RCC 7860 (cell line): Measurements from ENCODE around the gene ACR.

Experiments
- DNase-seq: peaks from one replicate; pipeline ENCODE4 v3.0.0-alpha.2; 2015; ENCODE audit warnings: low spot score
- FAIRE-seq: peaks from 2 replicates; lab custom pipeline; 2012; peaks lifted over from hg19 to GRCh38; lab: Jason Lieb, UNC

ACR gene

DNA sequence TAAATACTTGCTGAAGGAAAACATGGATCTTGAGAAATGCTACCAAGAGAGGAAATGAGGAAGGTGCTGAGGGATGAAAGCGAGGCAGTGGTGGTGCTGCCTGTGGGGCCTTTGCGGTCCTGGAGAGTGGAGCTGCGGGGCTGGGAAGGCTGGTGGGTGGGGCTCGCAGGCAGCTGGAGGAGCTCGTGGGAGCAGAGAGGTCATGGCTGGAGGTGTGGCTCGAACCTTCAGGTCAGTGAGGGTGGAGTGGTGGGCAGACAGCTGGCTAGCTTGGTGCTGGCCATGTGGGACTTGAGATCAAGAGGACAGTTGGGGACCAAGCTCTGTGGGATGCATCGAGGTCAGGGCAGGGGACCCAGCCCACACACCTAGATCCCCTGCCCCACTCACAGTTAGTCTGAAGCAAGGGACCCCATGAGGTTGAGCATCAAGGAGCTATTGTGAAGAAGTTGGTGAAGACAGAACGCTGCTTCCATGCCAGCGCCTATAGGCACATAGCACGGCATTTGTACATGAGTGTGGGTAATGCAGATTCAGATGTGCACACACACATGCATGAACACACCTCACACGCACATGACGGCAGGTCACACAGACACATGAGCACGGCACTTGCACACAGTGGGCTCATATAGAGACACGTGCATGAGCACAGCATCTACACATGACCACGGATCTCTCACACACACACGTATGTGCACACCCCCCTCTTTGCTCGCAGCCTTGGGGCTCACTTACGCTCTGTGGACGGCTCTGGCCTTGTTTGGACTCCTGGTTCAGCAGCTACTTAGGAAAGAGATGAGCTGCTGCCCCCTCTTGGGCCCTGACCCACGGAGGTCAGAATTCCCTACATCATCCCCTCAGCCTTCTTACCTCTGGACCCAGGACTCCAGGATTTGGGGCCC, 34.9 kb upstream of the ACR start:
- no peak for FAIRE-seq

DNA sequence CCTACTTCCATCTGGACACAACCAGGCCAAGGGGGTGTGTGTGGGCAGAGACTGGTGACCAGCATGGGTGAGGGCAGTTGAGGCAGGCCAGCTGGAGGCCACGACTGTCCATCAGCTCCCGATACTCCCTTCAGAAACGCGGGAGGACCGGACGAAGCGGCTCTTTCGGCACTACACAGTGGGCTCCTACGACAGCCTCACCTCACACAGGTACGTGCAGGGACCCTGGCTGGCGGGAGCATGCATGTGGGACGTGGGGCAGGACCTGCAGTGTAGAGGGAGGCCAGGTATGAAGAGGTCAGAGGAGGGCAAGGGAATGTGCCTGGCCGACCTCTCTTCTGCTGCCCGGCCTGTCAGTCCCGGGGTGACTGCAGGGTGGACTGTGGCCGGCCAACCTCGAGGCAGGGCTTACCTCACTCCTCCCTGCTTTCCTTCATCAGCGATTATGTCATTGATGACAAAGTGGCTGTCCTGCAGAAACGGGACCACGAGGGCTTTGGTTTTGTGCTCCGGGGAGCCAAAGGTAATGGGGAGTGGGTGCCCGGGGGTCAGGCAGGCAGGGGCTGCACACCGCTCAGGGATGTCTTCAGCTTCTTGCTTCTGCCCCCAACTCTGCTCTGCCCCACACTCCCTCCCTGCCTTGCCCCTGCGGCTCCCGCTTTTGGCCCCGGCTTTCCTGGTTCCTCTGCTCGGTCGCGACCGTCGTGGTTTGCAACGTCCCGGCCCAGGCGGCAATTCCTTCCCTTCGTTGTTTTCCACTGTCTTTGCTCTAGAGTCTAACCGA, 34.1 kb upstream of the ACR start:
- FAIRE-seq (no peak), DNase-seq (no peak)

More for the DNA sequence above, 34.9 kb upstream of the ACR start:
- DNase-seq = no peak

DNA sequence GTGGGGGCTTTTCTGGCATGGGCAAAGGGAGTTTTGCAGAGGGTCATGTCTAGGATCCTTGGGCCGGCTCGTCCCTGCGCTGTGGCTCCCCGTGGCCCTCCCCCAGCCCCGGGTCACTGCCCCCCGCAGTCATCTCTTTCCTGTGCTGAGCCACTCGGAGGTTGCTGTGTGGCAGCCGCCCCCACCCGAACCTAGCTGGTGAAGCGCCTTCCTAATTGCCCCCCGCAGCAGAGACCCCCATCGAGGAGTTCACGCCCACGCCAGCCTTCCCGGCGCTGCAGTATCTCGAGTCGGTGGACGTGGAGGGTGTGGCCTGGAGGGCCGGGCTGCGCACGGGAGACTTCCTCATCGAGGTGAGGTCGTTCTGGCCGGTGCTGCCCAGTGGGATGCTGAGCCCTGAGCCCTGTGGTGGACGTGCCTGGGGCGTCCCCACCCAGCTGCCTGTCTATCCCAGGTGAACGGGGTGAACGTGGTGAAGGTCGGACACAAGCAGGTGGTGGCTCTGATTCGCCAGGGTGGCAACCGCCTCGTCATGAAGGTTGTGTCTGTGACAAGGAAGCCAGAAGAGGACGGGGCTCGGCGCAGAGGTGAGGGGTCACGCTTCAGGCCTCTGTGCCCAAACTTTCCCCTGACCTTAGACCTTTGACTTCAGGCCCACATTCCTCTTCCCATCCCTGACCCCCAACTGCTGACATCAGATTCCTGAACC, 33.3 kb upstream of the ACR start:
- FAIRE-seq (no peak), DNase-seq (no peak)

DNA sequence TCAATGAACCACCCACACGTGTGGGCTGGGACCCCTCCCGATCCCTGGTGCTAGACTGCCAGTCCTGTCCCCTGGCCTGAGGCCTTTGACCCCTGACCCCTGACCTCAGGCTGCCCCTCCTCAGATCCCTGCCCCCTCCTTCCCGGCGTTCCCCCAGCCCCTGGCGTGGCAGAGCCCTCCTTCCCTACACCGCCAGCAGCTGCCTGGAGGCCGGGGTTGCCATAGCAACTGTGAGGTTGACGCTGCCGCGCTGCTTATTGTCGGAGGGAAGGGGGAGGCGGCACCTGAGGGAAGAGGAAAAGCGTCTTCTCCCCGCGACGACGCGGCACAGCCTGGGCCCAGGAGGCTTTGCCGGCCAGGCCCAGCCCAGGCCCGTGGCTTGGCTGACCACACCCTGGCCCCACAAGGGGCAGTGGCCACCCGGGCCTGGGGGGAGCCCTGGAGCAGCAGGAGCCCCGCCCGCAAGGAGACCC, 32.7 kb upstream of the ACR start:
- DNase-seq (no peak), FAIRE-seq (no peak)

DNA sequence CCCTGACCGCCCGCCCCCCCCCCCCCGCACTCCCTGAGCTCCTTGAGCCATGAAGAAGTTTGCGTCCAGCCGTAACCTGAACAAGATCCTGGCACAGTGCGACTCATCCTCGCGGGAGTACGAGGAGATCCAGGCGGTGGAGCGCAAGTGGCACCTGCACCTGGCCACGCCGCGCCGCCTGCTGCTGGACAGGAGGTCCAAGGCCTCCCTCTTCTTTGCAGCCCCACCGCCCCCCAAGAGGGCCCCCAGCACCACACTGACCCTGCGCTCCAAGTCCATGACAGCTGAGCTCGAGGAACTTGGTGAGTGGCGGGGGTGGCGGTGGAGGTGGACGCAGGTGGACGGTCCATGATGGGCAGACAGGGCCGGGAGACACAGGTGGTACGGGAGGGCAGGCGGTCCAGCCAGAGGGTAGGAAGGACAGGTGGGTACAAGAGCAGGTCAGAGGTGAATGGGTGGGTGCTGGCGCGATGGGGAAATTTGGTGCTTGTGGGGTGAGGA, 32.1 kb upstream of the ACR start:
- DNase-seq (no peak), FAIRE-seq (no peak)

DNA sequence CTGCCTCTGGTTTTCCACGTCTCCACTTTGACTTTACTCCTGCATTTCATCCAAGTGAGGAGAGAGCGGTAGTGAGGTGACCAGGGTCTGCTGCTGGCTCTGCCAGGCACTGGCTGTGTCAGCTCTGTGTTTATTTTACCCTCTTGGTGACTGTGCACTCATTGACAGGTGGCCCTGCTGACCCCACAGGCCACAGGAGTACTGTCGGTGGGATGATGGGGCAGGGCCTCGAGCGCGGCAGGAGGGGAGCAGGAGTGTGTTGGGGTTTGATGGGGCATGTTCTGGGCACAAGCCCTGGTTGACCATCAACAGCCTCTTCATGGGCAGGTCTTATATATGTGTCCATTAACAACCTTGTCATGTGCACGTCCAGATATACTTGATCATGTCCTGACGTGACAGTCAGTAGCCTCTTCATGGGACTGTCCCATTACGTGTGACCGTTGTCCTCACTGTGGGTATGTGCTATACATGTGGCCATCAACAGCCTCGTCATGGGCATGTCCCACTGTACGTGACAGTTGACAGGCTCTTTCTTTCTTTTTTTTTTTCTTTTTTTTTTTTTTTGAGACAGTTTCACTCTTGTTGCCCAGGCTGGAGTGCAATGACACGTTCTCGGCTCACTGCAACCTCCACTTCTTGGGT, 31.4 kb upstream of the ACR start:
- no peak for FAIRE-seq
- no peak for DNase-seq

DNA sequence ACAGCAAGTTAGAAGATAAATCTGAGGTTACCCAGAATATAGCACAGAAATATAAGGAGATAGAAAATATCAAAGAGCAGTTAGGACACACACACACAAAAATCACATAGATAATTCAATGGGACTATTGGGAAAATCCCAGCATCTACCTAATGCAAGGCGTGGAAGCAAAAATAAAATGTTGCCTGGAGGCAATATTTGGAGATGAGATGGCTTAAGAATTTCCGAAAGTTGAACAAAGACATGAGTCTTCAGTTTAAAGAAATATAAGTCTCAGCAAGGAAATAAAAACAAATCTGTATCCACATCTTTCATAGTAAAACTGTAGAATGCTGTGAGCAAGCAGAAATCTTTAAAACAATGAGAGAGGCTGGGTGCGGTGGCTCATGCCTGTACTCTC, 29.5 kb upstream of the ACR start:
- FAIRE-seq = no peak
- DNase-seq = no peak

DNA sequence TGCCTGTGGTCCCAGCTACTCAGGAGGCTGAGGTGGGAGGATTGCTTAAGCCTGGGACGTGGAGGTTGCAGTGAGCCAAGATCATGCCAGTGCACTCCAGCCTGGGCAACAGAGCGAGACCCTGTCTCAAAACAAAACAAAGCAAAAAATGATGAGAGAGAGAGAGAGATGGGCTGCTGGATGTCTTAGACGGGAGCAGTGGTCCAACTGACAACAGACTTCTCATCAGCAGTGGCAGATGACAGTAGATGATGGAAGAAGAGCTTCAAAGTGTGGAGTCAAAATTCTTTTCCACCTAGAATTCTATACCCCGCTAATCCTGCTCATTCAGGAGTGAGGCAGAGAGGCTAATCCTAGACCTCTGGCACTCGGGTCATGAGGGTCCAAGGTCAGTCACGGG, 29.0 kb upstream of the ACR start:
- no peak for DNase-seq
- FAIRE-seq = no peak

DNA sequence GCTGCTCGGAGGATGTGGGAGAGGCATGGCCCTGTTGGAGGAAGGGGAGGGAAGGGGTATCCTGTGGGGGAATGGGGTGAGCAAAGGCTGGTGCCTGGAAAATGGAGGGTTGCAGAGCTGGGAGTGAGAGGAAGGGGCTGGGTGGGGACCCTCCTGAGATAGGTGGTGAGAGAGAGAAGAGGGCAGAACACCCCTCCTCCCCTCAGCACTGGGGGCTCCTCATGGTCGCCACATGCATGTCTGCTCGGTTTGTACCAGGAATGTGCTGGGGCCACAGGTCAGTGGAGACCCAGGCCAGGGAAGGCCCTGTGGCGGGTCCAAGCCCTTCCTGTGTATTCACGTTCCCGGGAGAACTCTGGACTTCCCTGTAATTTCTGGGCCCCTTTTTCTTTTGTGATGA, 27.8 kb upstream of the ACR start:
- FAIRE-seq (no peak), DNase-seq (no peak)

DNA sequence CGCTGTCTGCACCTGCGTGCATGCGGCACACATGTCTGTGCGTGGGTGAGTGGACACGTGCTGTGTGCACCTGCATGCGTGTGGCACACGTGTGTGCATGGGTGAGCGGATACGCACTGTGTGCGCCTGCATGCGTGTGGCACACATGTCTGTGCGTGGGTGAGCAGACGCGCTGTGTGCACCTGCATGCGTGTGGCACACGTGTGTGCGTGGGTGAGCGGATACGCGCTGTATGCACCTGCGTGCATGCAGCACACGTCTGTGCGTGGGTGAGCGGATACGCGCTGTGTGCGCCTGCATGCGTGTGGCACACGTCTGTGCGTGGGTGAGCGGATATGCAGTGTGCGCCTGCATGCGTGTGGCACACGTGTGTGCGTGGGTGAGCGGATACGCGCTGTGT, 27.1 kb upstream of the ACR start:
- FAIRE-seq = no peak

DNA sequence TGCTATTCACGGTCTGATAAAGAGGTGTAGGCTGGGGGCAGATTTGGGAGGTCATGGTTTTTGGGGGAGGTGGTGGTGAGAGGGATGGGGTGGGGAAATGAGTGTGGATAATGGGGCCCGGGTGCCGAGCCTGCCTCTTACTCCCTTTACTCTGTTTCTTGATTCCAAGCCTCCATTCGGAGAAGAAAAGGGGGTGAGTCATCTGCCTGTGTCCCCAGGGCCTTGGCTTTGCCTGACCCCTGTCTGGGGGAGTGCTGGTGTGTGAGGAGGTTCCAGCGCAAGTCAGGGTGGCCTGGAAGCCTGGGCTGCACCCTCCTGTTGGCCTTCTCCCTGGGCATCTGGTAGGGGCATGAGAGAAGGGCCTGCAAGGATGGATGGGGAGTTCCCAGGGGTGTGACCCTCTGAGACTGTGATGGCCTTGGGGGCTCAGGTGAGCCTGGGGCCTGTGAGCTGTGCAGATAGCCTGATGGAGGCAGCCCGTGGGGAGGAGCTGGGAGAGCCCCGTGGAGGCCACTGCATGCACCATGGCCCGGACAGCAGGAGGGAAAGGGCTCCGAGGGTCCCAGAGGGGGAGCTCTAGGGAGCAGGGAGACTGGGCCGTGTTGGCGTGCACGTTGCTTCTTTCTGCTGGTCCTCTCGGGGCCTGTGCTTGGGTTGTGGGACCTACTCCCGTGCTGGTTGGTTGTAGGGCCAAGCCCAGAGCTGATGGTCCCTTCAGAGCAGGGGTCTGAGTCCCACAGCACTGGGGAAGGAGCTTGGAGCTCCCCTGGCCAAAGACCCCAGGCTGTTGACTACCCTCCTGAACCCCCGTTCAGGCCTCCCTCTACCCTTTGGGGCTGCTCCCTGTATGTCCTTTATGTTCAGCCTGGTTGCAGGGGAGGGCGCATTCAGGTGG, 26.3 kb upstream of the ACR start:
- FAIRE-seq (no peak), DNase-seq (no peak)

More for the DNA sequence above, 27.1 kb upstream of the ACR start:
- DNase-seq = no peak

DNA sequence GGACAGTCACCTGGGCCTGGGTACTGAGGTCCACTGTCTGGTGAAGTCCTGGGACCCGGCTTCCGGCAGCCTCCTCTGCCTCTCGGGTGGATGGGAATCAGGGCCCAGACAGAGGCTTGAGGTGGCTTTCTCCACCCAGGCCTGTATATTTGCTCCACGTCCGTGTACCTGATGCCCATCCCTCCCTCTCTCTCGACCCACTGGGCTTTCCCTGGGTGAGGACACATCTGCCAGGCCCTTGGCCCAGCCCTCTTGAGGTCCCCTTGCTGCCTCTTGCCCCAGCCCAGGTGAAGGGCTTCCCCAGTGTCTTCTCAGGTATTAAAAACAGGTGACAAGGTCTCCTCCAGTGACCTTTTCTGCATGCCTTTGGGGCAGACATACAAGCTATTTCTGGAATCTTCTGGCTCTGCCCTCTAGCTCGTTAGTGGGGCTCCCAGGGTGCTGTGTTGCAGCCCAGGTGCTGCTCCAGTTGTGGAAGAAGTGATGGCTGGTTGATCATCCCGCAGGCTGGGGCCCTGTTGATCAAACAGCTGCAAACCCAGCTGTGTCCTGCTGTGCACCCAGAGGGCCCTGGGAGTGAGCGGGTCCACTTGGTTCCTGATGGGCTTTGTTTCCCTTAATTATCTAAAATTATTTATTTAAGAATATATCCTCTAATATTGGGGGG, 25.5 kb upstream of the ACR start:
- no peak for FAIRE-seq
- no peak for DNase-seq

DNA sequence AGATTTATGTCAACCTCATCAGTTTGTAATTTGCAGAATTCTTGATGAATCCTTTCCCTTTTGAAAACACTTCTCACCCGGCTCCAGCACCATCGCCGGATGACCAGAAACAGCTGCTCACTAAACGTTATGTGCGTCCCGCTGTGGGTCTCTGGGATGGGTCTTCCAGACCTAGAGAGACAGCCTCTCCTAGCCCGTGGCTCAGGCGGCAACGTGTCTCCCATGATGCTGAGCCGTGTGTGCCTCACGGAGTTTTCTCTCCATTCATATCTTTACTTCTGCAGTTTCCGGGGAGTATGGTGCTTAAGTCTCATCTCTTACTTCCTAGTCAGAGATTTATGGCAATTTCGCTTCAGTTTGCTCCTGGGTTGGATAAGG, 25.0 kb upstream of the ACR start:
- no peak for DNase-seq
- FAIRE-seq = no peak

DNA sequence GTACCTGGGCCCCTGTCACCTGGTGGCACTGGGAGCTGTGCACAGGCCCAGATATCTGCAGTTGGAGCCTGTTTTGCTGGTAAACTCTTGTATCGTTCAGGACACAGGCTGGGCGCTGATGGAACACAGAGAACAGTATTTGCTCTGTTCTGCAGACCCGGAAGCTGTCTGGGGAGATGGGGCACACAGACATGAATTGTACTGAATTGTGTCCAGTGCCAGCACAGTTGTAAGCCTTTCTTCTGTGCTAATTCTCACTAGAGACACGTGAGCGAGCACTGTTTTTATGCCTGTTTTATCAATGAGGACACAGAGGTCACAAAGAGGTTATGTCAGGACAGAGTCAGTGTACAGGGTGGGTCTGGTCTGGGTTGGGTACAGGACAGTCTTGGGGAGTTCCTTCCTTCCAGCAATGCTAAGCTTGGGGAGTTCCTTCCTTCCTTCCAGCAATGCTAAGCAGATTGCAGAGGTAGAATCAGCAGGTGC, 24.4 kb upstream of the ACR start:
- no peak for FAIRE-seq
- DNase-seq = no peak

DNA sequence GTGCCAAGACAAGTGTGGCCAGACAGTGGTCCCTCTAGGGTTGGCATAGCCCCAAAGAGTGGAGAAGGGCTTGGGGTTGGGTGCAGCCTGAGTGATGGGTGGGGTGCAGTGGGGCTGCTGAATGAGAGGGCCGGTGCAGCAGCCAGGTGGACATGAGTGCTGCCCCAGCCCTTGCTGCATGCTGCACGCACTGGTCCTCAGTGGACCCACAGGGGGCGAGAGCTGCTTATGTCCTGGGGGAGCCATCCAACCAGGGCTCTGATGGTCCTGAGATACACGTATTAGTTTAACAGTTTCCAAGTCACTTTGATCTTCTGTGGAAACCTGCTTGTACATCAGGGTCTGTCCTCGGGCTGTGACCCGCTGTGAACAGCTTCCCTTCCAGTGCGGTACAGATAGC, 23.9 kb upstream of the ACR start:
- DNase-seq = no peak
- no peak for FAIRE-seq

DNA sequence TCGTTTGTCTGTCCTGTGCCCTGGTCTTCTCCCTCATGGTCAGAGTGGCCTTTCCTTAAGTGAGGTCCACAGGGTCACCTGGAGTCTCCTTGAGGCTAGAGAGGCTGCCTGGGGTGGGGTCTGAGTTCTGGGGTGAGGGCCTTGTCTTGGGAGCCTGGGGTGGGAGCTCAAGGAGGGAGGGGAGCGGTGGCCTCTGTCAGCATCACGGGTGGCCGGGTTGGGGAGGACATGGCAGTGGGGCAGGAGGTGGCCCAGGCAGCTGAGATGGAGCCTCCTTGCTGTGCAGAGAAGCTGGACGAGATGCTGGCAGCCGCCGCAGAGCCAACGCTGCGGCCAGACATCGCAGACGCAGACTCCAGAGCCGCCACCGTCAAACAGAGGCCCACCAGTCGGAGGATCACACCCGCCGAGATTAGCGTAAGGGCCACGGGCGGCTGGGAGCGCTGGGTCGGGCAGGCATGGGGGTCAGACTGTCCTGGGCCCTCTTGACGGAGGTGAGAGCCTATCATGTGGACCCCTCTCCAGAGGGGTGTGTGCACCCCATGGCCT, 23.3 kb upstream of the ACR start:
- DNase-seq = no peak
- FAIRE-seq = no peak

DNA sequence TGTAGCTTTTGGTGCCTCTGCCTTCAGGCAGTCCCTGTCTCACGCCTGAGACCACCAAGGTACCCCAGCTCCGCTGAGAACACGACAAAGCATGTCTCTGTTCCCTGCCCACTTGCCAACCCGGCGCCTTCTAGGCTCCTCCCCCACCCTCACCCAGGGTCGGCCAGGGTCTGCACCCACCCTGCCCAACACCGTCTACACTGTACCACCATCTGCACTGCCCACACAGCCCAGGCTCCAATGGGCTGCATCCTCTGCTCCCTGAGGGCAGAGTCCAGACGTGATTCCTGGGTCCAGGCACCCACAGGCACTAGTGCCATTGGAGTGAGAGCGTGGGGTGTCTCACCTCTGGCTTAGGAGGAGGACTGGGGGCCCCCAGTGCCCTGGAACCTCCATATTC, 22.8 kb upstream of the ACR start:
- DNase-seq (no peak), FAIRE-seq (no peak)

DNA sequence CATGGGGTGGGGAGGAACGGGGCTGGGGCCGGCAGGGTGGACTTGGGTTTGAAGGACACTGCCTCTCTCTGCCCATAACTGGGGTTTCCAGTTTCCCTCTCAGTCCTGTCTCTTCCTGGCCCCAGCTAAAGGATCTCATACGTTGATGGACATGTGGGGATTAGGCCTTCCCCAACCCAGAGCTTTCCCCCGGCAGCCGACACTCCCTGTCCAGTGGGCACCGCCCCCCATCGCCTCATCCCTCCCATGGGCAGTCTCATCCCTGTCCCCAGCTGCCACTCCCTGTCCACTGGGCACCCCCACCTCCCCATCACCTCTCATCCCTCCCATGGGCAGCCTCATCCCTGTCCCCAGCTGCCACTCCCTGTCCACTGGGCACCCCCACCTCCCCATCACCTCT, 22.2 kb upstream of the ACR start:
- no peak for FAIRE-seq
- no peak for DNase-seq
